AG09309 (cell line): ENCODE data around the gene NTF4.
A peak's percentile ranks its signal among the peaks of the same experiment; 100 is the strongest.

Experiments used
- DNase-seq: peaks from one replicate; pipeline ENCODE4 v3.0.0-alpha.2; 2010; ENCODE audit warnings: low read depth
- H3K4me3 ChIP-seq: 2 replicates; pipeline ENCODE4 v1.5.1; 2011; ENCODE audit warnings: mild to moderate bottlenecking, low read depth, low read length, moderate library complexity; ENCODE audit not compliant: control insufficient read depth
- TF ChIP-seq, protein P1 (sequence below): IDR thresholded peaks from 2 replicates; pipeline ENCODE4 v1.5.1; 2011; ENCODE audit warnings: mild to moderate bottlenecking, low read depth, low read length, inconsistent platforms; ENCODE audit not compliant: insufficient read depth, control insufficient read depth; ENCODE audit errors: missing control alignments

Gene NTF4

DNA sequence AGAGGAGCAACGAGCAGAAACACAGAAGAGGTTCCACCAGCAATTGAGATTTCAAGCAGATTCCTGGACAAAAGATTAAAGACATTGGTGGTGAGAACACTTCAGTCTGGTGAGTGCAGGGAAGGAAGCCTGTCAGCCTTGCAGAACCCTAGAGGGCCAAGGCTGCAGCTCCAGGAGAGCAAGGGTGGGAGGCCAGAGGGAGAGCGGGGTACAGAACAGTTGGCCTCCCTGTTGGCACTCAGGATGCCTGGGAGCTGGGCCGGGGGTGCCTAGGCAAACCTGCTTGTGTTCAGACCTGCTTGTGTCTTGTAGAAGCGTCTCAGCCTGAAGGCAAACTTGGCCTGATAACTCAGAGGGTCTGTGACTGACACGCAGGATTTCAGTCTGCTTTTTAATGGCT is 44.4 kb upstream of the NTF4 start:
- TF ChIP-seq, protein P1, sequence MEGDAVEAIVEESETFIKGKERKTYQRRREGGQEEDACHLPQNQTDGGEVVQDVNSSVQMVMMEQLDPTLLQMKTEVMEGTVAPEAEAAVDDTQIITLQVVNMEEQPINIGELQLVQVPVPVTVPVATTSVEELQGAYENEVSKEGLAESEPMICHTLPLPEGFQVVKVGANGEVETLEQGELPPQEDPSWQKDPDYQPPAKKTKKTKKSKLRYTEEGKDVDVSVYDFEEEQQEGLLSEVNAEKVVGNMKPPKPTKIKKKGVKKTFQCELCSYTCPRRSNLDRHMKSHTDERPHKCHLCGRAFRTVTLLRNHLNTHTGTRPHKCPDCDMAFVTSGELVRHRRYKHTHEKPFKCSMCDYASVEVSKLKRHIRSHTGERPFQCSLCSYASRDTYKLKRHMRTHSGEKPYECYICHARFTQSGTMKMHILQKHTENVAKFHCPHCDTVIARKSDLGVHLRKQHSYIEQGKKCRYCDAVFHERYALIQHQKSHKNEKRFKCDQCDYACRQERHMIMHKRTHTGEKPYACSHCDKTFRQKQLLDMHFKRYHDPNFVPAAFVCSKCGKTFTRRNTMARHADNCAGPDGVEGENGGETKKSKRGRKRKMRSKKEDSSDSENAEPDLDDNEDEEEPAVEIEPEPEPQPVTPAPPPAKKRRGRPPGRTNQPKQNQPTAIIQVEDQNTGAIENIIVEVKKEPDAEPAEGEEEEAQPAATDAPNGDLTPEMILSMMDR, result no peak
- no peak overlapping the region for H3K4me3 ChIP-seq
- DNase-seq, result no peak

DNA sequence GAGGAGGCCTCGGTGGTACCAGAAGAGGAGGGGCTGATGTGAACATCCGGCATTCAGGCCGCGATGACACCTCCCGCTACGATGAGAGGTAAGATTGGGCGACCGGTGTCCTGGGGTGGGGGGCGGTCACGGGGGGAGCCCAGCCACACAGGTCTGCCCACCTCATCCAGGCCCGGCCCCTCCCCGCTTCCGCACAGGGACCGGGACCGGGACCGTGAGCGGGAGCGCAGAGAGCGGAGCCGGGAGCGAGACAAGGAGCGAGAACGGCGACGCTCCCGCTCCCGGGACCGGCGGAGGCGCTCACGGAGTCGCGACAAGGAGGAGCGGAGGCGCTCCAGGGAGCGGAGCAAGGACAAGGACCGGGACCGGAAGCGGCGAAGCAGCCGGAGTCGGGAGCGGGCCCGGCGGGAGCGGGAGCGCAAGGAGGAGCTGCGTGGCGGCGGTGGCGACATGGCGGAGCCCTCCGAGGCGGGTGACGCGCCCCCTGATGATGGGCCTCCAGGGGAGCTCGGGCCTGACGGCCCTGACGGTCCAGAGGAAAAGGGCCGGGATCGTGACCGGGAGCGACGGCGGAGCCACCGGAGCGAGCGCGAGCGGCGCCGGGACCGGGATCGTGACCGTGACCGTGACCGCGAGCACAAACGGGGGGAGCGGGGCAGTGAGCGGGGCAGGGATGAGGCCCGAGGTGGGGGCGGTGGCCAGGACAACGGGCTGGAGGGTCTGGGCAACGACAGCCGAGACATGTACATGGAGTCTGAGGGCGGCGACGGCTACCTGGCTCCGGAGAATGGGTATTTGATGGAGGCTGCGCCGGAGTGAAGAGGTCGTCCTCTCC is 43.2 kb upstream of the NTF4 start:
- no peak for DNase-seq
- TF ChIP-seq, protein P1, result no peak
- H3K4me3 ChIP-seq, result no peak overlapping the region

DNA sequence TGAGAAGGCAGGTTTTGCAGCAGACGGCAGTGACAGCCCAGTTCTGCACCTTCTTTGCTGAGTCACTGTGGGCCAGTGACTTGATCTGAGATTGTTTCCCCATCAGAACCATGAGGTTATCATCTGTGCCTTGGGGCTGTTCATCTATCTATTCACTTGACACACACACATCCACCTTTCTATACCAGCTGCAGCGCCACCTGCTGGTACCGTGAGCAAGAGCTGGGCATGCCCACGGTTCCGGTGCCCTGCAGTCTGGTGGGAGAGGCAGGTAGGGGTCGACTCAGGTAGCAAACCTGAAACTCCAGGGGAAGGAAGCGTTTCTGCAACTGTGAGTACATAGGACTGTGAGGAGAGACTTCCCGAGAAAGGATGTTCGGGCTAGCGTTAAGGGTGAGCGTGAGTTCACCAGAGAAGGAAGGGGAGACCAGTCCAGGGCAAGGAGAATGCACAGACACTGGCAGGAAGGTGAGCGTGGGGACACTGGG is 42.1 kb upstream of the NTF4 start:
- H3K4me3 ChIP-seq, result no peak overlapping the region
- DNase-seq, result no peak
- TF ChIP-seq, protein P1, result peak; percentile 85

DNA sequence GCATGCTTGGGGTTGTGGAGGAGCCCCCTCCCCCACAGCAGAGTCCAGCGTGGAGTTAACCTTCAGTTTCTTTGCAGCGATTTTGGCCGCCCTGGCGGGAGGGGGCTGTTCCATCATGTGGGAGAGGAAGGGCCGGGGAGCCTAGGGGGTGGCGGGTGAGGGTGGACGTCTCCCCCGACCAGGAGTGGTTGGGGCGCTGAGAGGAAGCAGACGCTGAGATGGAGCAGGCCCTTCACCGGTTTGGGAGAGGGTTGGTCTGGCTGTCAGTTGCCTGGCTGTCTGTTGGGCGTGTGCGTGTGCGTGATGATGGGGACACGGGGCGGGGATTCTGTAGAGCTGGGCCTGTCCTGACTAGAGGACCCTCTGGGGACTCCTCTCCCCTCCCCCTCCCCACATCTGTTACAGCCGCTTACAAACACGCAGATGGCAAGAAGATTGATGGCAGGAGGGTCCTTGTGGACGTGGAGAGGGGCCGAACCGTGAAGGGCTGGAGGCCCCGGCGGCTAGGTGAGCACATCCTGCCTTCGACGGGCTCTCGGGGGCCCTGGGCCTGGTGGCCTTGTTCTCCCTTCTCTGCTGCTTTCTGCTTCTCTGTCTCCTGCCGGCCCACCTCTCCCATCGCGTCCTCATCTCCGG is 39.7 kb upstream of the NTF4 start:
- no peak for DNase-seq
- TF ChIP-seq, protein P1, result no peak
- no peak overlapping the region for H3K4me3 ChIP-seq

DNA sequence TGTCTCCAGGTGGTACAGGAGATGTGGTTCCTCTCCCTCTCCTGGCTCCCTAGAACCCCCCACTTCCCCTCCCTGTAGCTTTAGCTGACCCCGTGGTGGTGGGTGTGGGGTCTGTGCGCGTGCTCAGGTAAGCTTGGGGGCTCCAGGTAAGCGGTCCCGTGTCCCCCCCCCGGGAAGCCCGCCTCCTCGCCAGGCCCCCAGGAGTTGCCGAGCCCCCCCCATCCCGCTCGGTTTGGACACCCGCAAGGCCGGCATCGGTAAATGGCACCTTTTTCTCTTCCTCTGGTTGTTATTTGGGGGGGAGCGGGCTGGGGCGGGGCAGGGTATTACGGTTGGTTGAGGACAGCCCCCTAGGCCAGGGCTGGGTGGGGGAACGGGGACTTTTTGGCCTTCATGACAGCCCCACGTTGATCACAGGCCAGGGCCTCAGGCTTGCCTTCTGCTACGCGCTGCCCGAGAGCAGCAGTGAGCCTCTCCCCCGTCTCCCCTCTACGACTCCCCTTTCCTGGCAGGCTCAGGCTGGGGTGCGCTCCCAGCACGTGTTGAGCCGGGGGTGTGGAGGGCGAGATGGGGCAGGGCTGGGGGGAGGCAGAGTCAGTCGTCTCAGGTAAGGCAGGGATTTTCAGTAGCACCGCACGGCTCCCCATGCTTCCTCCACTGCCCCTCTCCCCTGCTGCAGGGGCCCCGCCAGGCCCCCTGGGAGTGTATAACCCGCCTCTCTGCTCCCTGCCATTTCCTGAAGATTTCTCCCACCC is 38.9 kb upstream of the NTF4 start:
- H3K4me3 ChIP-seq, result no peak overlapping the region
- DNase-seq, result no peak
- TF ChIP-seq, protein P1, result no peak

DNA sequence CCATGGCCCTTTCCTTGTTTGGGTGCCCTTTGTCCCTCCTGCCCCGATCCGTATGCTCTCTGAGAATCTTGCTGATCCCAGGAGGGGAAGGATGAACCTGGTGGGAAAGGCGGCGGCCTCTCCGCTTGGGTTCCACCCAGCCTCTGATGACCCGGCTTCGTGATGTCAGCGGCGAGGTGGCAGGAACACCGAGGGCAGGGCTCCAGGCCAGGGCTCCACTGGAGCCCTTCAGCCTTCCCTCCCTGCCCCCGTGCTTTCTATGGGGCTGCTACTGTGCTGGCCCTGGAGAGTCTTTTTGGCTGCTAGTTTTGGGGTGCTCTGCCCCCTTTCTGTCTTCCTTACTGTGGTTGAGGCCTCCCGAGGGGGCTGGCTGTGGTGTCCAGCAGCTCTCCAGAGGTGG is 37.7 kb upstream of the NTF4 start:
- TF ChIP-seq, protein P1, result no peak
- DNase-seq, result no peak

More for the DNA sequence above, 37.7 kb upstream of the NTF4 start:
- no peak overlapping the region for H3K4me3 ChIP-seq
